ENCODE data around the gene OS9.

The OS9 gene

DNA sequence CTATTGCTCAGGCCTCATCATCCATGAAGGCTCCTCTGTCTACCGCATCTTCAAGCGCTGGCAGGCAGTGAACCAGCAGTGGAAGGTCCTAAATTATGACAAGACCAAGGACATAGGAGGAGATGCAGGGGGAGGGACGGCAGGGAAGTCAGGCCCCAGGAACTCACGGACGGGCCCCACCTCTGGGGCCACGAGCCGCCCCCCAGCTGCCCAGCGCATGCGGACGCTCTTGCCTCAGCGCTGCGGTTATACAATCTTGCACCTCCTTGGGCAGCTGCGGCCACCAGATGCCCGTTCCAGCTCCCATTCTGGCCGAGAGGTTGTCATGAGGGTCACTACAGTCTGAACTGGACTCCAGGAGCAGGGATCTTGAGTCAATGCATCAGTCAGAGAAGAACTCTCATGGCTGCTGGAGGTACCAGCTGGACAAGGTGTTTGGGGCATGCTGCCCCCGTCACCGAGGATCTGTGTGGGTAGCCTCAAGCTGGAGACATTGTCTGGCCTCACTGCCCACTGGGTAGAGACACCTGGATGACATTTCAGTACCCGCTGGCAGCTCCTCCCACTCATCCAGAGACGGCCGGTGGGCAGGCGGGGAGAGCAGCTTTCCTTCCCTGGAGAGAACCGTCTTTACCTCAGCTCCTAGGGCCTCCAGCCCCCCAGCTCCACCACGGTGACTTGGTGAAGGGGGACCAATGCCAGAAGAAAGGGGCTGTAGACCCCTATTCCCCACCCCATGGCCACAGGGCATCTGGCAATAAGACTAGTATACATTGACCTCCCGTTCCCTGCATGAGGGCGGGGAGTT lies 64.8 kb downstream of the OS9 start:
- H3K4me1 ChIP-seq (ENCODE audit: control insufficient read depth in 2 of 2, insufficient read depth in 2 of 2, low read length in 2 of 2): peaks cover 19 to 22% of the 10 kb centered on the region in 2 donors
- peaks cover 7 to 16% of the 10 kb centered on the region in 2 donors for H3K36me3 ChIP-seq (ENCODE audit: control insufficient read depth in 2 of 2, insufficient read depth in 2 of 2, low read length in 2 of 2)
- no peak overlapping the region for H3K9ac ChIP-seq (ENCODE audit: low read depth in 1 of 2, low read length in 2 of 2)
- peaks cover 0 to 4% of the 10 kb centered on the region in 2 donors for H3K27me3 ChIP-seq (ENCODE audit: control insufficient read depth in 2 of 2, insufficient read depth in 2 of 2, low read length in 2 of 2)
- H3K4me3 ChIP-seq (ENCODE audit: low read length in 2 of 2): no peak overlapping the region
- H3K27ac ChIP-seq (ENCODE audit: low read depth in 2 of 2, low read length in 2 of 2): no peak overlapping the region
- no peaks in the 10 kb centered on the region for H3K9me3 ChIP-seq (ENCODE audit: control insufficient read depth in 2 of 2, low read length in 2 of 2)

DNA sequence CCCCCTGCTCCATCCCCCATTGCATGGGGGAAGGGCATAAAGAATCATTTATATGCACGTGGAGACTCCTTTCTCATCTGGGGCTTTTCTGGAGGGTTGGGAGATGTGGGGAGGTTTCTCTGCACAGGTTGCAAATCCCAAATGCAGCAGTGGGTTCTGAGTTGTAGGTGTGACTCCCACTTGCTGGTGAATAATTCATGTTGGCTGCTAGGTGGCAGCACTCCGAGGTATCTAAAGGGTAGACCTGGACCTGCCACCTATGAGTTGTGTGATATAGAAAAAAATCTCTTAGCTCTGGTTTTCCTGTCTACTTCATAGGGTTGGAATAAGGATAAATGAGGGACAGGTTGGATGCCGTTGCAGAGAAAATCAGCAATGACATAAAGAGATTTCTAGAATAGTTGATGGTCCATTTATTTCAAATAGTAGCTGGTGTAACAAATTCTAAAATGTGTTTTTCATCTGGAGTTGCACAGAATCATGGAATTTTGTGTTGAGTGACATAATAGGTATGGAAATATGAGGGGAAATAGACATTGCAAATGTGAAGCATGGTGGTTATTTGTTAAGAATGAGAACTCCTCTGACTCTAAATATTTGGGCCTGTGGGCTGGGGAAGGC lies 65.5 kb downstream of the OS9 start:
- Histone ChIP-seq H3K36me3 (ENCODE audit: control insufficient read depth in 2 of 2, insufficient read depth in 2 of 2, low read length in 2 of 2) (peaks cover 7 to 16% of the 10 kb centered on the region in 2 donors), H3K9me3 (ENCODE audit: control insufficient read depth in 2 of 2, low read length in 2 of 2) (no peaks in the 10 kb centered on the region), H3K27ac (ENCODE audit: low read depth in 2 of 2, low read length in 2 of 2) (no peak overlapping the region), H3K9ac (ENCODE audit: low read depth in 1 of 2, low read length in 2 of 2) (no peak overlapping the region), H3K4me3 (ENCODE audit: low read length in 2 of 2) (no peak overlapping the region), H3K4me1 (ENCODE audit: control insufficient read depth in 2 of 2, insufficient read depth in 2 of 2, low read length in 2 of 2) (peaks cover 12 to 18% of the 10 kb centered on the region in 2 donors), H3K27me3 (ENCODE audit: control insufficient read depth in 2 of 2, insufficient read depth in 2 of 2, low read length in 2 of 2) (peaks cover 5 to 10% of the 10 kb centered on the region in 2 donors)

DNA sequence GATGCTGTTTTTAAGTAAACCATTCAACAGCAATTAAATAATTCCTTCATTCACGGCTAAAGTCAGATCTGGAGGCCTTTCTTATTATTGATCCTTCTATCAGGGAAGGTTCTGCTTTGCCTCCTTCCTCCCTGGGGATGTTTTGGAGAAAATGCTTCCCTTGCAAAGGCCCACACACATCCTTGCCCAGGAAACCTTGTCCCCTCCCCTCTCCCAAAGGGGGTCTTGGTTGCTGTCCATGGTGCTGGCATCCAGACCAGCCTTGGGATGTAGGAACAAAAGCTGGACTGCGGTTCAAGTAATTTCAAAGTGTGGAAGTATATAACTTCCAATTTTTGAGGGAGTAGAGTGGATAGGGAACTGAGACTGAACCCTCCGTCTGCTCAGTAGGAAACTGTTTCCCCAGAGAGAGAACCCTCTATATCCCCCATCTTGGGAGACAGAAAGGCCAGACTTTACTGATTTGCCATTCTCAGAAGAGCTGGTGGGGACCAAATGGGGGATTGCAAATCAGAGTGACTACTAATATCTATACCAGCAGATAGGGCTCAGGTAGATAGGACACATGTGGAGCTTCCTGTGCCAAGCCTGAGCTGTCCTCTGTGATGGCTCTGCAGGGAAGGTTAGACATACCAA lies 66.5 kb downstream of the OS9 start:
- Histone ChIP-seq H3K27ac (ENCODE audit: low read depth in 2 of 2, low read length in 2 of 2) (no peak overlapping the region), H3K9me3 (ENCODE audit: control insufficient read depth in 2 of 2, low read length in 2 of 2) (no peaks in the 10 kb centered on the region), H3K9ac (ENCODE audit: low read depth in 1 of 2, low read length in 2 of 2) (no peak overlapping the region), H3K27me3 (ENCODE audit: control insufficient read depth in 2 of 2, insufficient read depth in 2 of 2, low read length in 2 of 2) (peaks cover 13 to 15% of the 10 kb centered on the region in 2 donors), H3K36me3 (ENCODE audit: control insufficient read depth in 2 of 2, insufficient read depth in 2 of 2, low read length in 2 of 2) (peaks cover 7 to 16% of the 10 kb centered on the region in 2 donors), H3K4me3 (ENCODE audit: low read length in 2 of 2) (no peak overlapping the region), H3K4me1 (ENCODE audit: control insufficient read depth in 2 of 2, insufficient read depth in 2 of 2, low read length in 2 of 2) (peaks cover 13 to 25% of the 10 kb centered on the region in 2 donors)

DNA sequence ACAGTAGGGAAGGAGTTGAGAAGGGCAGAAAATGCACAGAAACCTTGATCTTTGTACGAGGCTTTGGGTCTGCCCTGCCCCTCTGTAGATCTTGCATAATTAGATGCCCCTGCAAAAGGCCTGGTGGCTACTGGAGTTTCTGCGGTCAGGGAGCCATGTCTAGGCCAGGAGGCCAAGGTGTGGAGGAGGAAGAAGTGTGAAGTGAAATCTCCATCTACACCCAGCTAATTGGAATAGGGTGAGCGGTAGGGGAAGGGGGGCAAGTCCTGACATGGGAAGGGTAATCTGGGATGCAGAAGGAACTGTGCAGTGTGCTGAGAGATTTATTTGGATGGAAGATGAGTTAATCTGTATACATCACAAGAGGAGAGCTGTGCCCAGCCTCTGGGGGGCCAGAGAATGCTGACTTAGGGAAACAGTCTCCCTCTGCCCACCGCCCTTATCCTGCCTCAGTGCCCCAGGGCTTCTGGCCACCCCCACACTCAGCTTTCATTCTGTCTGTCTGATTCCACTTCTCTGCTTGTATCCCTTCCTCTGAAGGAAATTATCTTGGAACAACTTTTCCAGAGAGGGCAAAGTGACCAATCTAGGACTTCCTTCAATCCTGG lies 67.6 kb downstream of the OS9 start:
- Histone ChIP-seq H3K4me1 (ENCODE audit: control insufficient read depth in 2 of 2, insufficient read depth in 2 of 2, low read length in 2 of 2) (peaks cover 16 to 29% of the 10 kb centered on the region in 2 donors), H3K9me3 (ENCODE audit: control insufficient read depth in 2 of 2, low read length in 2 of 2) (no peaks in the 10 kb centered on the region), H3K4me3 (ENCODE audit: low read length in 2 of 2) (no peak overlapping the region), H3K9ac (ENCODE audit: low read depth in 1 of 2, low read length in 2 of 2) (no peak overlapping the region), H3K36me3 (ENCODE audit: control insufficient read depth in 2 of 2, insufficient read depth in 2 of 2, low read length in 2 of 2) (peaks cover 7 to 16% of the 10 kb centered on the region in 2 donors), H3K27me3 (ENCODE audit: control insufficient read depth in 2 of 2, insufficient read depth in 2 of 2, low read length in 2 of 2) (peaks cover 23 to 24% of the 10 kb centered on the region in 2 donors), H3K27ac (ENCODE audit: low read depth in 2 of 2, low read length in 2 of 2) (no peak overlapping the region)

DNA sequence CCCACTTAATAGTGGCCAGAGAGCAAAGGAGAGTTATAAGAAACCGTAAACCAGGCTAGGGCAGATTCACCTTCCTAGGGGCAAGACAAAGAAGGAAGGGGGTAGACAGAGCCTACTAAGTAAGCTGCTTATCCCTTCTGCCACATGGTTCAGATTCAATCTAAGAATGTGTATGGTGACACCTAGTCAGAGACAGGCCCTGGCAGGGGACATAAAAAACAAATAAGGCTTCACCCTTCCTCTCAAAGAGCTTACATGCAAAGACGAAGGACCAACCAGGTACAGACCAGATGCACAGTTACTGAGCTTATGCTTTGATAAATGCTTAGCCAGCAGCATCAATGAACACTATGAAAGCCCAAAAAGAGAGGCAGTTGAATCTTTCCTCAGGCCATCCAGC lies 68.5 kb downstream of the OS9 start:
- Histone ChIP-seq H3K36me3 (ENCODE audit: control insufficient read depth in 2 of 2, insufficient read depth in 2 of 2, low read length in 2 of 2) (peaks cover 7 to 16% of the 10 kb centered on the region in 2 donors), H3K27me3 (ENCODE audit: control insufficient read depth in 2 of 2, insufficient read depth in 2 of 2, low read length in 2 of 2) (peaks cover 32% of the 10 kb centered on the region in 2 donors), H3K4me3 (ENCODE audit: low read length in 2 of 2) (no peak overlapping the region), H3K9me3 (ENCODE audit: control insufficient read depth in 2 of 2, low read length in 2 of 2) (no peaks in the 10 kb centered on the region), H3K4me1 (ENCODE audit: control insufficient read depth in 2 of 2, insufficient read depth in 2 of 2, low read length in 2 of 2) (peaks cover 20 to 31% of the 10 kb centered on the region in 2 donors), H3K9ac (ENCODE audit: low read depth in 1 of 2, low read length in 2 of 2) (no peak overlapping the region), H3K27ac (ENCODE audit: low read depth in 2 of 2, low read length in 2 of 2) (no peak overlapping the region)

DNA sequence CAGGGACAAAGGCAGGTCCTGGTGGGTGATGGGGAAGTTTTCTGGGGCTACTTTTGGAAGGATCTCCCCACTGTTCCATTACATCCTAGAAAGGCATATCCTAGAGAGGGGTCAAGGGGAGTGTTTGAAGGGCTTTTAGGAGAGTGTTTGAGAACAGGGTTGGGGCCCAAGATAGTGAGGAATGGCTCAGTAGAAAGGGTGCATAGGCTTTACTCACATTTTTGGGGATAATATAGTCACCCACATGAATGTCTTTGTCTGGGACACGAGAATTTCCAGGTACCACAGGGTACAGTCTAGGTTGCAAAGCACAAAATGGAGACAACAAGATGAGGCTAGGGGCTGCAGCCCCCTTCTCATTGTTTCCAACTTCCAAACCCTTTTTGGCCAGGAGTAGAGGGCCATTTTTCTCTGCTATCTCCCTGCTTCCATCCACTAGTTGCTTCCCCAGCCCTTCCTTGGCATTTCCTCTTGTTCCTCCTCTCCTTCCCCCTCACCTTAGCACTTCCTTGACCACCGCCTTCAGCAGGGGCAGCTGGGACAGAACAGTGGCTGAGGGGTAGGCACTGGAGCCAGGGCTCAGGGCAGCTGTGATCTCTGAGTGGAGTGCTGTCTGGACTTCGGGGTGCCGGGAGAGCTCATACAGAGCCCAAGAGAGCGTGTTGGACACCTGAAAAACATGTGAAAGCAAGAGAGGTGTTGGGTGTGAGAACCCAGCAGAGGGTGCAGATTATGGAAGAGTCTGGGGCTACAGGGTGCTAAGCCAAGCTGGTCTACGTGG lies 70.1 kb downstream of the OS9 start:
- H3K36me3 ChIP-seq (ENCODE audit: control insufficient read depth in 2 of 2, insufficient read depth in 2 of 2, low read length in 2 of 2): peaks cover 2 to 5% of the 10 kb centered on the region in 2 donors
- peaks cover 20 to 29% of the 10 kb centered on the region in 2 donors for H3K4me1 ChIP-seq (ENCODE audit: control insufficient read depth in 2 of 2, insufficient read depth in 2 of 2, low read length in 2 of 2)
- H3K9me3 ChIP-seq (ENCODE audit: control insufficient read depth in 2 of 2, low read length in 2 of 2): no peaks in the 10 kb centered on the region
- peaks cover 32% of the 10 kb centered on the region in 2 donors for H3K27me3 ChIP-seq (ENCODE audit: control insufficient read depth in 2 of 2, insufficient read depth in 2 of 2, low read length in 2 of 2)
- H3K27ac ChIP-seq (ENCODE audit: low read depth in 2 of 2, low read length in 2 of 2): no peak overlapping the region
- H3K4me3 ChIP-seq (ENCODE audit: low read length in 2 of 2): peak overlapping the region; percentile 56 to 81
- peak overlapping the region in 1 of 2 donors; percentile 52 for H3K9ac ChIP-seq (ENCODE audit: low read depth in 1 of 2, low read length in 2 of 2)

DNA sequence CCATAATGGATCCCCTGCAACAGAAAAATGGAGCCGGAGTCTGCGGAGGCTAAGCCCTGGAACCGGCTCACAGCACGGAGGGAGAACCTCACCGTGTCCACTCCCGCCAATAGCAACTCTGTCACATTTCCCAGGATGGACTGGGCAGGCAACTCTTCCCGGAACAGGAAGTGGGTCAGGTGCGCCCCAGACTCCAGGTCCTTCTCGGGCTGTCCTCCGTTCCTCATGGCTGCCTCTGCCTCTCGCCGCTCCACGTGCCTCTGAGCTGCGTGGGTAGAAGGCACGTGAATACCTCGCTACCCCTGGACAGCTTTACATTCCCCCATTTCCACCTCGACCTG lies 70.7 kb downstream of the OS9 start:
- Histone ChIP-seq H3K9ac (ENCODE audit: low read depth in 1 of 2, low read length in 2 of 2) (peak overlapping the region in 1 of 2 donors; percentile 52), H3K4me3 (ENCODE audit: low read length in 2 of 2) (peak overlapping the region; percentile 56 to 81), H3K9me3 (ENCODE audit: control insufficient read depth in 2 of 2, low read length in 2 of 2) (no peaks in the 10 kb centered on the region), H3K27me3 (ENCODE audit: control insufficient read depth in 2 of 2, insufficient read depth in 2 of 2, low read length in 2 of 2) (peaks cover 32% of the 10 kb centered on the region in 2 donors), H3K4me1 (ENCODE audit: control insufficient read depth in 2 of 2, insufficient read depth in 2 of 2, low read length in 2 of 2) (peaks cover 20 to 29% of the 10 kb centered on the region in 2 donors), H3K27ac (ENCODE audit: low read depth in 2 of 2, low read length in 2 of 2) (no peak overlapping the region), H3K36me3 (ENCODE audit: control insufficient read depth in 2 of 2, insufficient read depth in 2 of 2, low read length in 2 of 2) (peaks cover 3 to 4% of the 10 kb centered on the region in 2 donors)

DNA sequence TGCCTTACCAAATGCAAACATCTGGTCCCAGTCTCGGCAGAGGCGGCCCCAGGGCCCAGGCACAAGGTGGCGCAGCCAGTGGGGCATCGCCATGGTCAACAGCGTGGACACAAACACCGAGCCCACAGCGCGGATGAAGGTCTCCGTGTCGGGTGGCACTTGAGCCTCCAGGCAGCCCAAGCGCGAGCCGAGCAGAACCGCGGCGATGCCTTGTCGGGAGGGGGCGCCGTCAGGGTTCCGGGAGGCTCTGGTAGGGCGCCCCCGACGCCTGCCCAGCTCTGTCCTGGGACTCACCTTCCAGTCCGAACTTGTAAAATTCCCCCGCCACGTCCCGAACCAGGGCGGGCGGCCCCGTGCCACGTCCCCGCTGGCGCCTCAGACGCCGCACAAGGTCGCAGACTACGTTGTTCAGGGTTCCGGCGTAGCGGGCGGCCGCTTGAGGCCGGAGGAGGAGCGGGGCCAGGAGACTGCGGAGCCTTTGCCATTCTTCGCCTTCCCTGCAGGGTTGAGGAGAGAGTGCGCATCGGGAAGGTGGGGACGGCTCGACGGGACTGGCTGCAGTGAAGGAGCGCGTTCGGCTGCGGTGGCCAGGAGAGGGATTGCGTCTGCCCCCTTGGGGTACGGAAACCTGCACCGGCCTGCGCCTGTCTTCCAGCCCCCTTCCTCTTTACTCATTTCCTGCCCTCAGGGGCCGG lies 71.2 kb downstream of the OS9 start:
- peaks cover 32% of the 10 kb centered on the region in 2 donors for H3K27me3 ChIP-seq (ENCODE audit: control insufficient read depth in 2 of 2, insufficient read depth in 2 of 2, low read length in 2 of 2)

More for the DNA sequence above, 71.2 kb downstream of the OS9 start:
- H3K4me3 ChIP-seq (ENCODE audit: low read length in 2 of 2): peak overlapping the region; percentile 56 to 81
- H3K36me3 ChIP-seq (ENCODE audit: control insufficient read depth in 2 of 2, insufficient read depth in 2 of 2, low read length in 2 of 2): peaks cover 4 to 5% of the 10 kb centered on the region in 2 donors
- peaks cover 20 to 29% of the 10 kb centered on the region in 2 donors for H3K4me1 ChIP-seq (ENCODE audit: control insufficient read depth in 2 of 2, insufficient read depth in 2 of 2, low read length in 2 of 2)
- H3K9ac ChIP-seq (ENCODE audit: low read depth in 1 of 2, low read length in 2 of 2): peak overlapping the region in 1 of 2 donors; percentile 52
- no peak overlapping the region for H3K27ac ChIP-seq (ENCODE audit: low read depth in 2 of 2, low read length in 2 of 2)
- no peaks in the 10 kb centered on the region for H3K9me3 ChIP-seq (ENCODE audit: control insufficient read depth in 2 of 2, low read length in 2 of 2)

Data from mucosa of rectum (tissue), 2 donors.